ENCODE measurements around the gene SULT2B1.

The SULT2B1 gene

DNA sequence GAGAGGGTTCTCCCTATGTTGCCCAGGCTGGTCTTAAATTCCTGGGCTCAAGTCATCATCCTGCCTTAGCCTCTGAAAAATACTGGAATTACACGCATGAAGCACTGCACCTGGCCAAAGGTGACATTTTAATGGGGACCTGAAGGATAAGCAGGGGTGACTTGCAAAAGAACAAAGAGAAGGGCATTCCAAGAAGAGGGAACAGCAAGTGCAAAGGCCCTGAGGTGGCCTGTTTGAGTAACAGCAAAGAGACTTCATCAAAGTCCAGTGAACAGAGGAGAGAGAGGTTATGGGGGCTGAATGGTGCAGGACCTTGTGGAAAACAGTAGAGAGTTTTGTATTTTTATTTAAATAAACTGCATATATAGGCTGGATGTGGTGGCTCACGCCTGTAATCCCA, 89.9 kb downstream of the SULT2B1 start:
- no peak overlapping the region for H2BK5ac ChIP-seq (ENCODE audit: low read depth, low read length, poor library complexity)
- peaks cover 3% of the 10 kb centered on the region for H3K27me3 ChIP-seq (ENCODE audit: insufficient read depth, low read length)
- no CpG with 5 or more reads among the region's 2 CpGs for WGBS (ENCODE audit: extremely low coverage, insufficient coverage, insufficient read length)
- no peaks in the 10 kb centered on the region for H3K79me1 ChIP-seq (ENCODE audit: low read length)
- H3K4ac ChIP-seq (ENCODE audit: low read depth, low read length): no peak overlapping the region
- no peak for DNase-seq
- H3K4me3 ChIP-seq (ENCODE audit: low read depth, low read length): no peak overlapping the region
- H2AFZ ChIP-seq (ENCODE audit: insufficient read depth, low read length, poor library complexity): no peak overlapping the region
- H3K36me3 ChIP-seq (ENCODE audit: control insufficient read depth in 1 of 2, insufficient read depth in 2 of 2, low read length in 2 of 2): no peaks in the 10 kb centered on the region
- H3K23ac ChIP-seq (ENCODE audit: low read length): no peak overlapping the region
- no peak overlapping the region for H3K18ac ChIP-seq (ENCODE audit: low read length)
- no peaks in the 10 kb centered on the region for H3K79me2 ChIP-seq (ENCODE audit: control insufficient read depth, insufficient read depth, low read length, poor library complexity)
- H3K27ac ChIP-seq (ENCODE audit: low read depth, low read length): no peak overlapping the region
- H2BK120ac ChIP-seq (ENCODE audit: insufficient read depth, low read length, poor library complexity): no peak overlapping the region
- no peak overlapping the region for H3K4me2 ChIP-seq (ENCODE audit: low read length)
- H4K91ac ChIP-seq (ENCODE audit: low read depth, low read length): no peak overlapping the region
- H2AK5ac ChIP-seq (ENCODE audit: low read length): no peak overlapping the region
- H3K9me3 ChIP-seq (ENCODE audit: insufficient read depth, low read depth, low read length): no peaks in the 10 kb centered on the region
- H3K4me1 ChIP-seq (ENCODE audit: control insufficient read depth in 1 of 2, insufficient read depth in 2 of 2, low read length in 2 of 2): peaks cover 8 to 21% of the 10 kb centered on the region in 2 experiments
- H3K14ac ChIP-seq (ENCODE audit: low read length): no peak overlapping the region
- H4K12ac ChIP-seq (ENCODE audit: low read depth, low read length): no peak overlapping the region
- H2BK12ac ChIP-seq (ENCODE audit: low read length): no peak overlapping the region
- H3K9ac ChIP-seq (ENCODE audit: low read length): no peak overlapping the region
- no peak overlapping the region for H4K8ac ChIP-seq (ENCODE audit: low read depth, low read length)

DNA sequence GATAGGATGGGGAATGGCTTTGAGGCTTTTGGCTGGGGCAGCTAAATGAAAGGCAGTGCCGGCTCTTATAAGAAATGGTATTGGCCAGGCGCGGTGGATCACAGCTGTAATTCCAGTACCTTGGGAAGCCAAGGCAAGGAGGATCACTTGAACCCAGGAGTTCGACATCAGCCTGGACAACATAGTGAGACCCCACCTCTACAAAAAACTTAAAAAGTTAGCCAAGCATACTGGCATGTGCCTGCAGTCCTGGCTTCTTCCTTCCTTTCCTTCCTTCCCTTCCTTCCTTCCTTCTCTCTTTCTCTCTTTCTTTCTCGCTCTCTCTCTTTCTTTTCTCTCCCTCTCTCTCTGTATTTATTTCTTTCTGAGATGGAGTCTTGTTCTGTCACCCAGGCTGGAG, 90.9 kb downstream of the SULT2B1 start:
- H3K27ac ChIP-seq (ENCODE audit: low read depth, low read length): no peak overlapping the region
- no peaks in the 10 kb centered on the region for H3K9me3 ChIP-seq (ENCODE audit: insufficient read depth, low read depth, low read length)
- H3K14ac ChIP-seq (ENCODE audit: low read length): no peak overlapping the region
- no peaks in the 10 kb centered on the region for H3K79me2 ChIP-seq (ENCODE audit: control insufficient read depth, insufficient read depth, low read length, poor library complexity)
- no peak for DNase-seq
- WGBS (ENCODE audit: extremely low coverage, insufficient coverage, insufficient read length): no CpG with 5 or more reads among the region's 5 CpGs
- H3K23ac ChIP-seq (ENCODE audit: low read length): no peak overlapping the region
- no peak overlapping the region for H3K9ac ChIP-seq (ENCODE audit: low read length)
- H4K91ac ChIP-seq (ENCODE audit: low read depth, low read length): no peak overlapping the region
- no peaks in the 10 kb centered on the region for H3K79me1 ChIP-seq (ENCODE audit: low read length)
- no peak overlapping the region for H4K8ac ChIP-seq (ENCODE audit: low read depth, low read length)
- H3K4ac ChIP-seq (ENCODE audit: low read depth, low read length): no peak overlapping the region
- H2AK5ac ChIP-seq (ENCODE audit: low read length): no peak overlapping the region
- H3K36me3 ChIP-seq (ENCODE audit: control insufficient read depth in 1 of 2, insufficient read depth in 2 of 2, low read length in 2 of 2): no peaks in the 10 kb centered on the region
- H3K18ac ChIP-seq (ENCODE audit: low read length): no peak overlapping the region
- no peaks in the 10 kb centered on the region for H3K27me3 ChIP-seq (ENCODE audit: insufficient read depth, low read length)
- no peak overlapping the region for H2BK5ac ChIP-seq (ENCODE audit: low read depth, low read length, poor library complexity)
- no peak overlapping the region for H3K4me2 ChIP-seq (ENCODE audit: low read length)
- H2BK12ac ChIP-seq (ENCODE audit: low read length): no peak overlapping the region
- no peak overlapping the region for H3K4me3 ChIP-seq (ENCODE audit: low read depth, low read length)
- H4K12ac ChIP-seq (ENCODE audit: low read depth, low read length): no peak overlapping the region
- no peak overlapping the region for H2AFZ ChIP-seq (ENCODE audit: insufficient read depth, low read length, poor library complexity)
- H3K4me1 ChIP-seq (ENCODE audit: control insufficient read depth in 1 of 2, insufficient read depth in 2 of 2, low read length in 2 of 2): peaks cover 6 to 17% of the 10 kb centered on the region in 2 experiments
- no peak overlapping the region for H2BK120ac ChIP-seq (ENCODE audit: insufficient read depth, low read length, poor library complexity)

GRCh38 chr19:48644355-48644754, 92.4 kb downstream of the SULT2B1 start:
- Histone ChIP-seq H3K4me3 (ENCODE audit: low read depth, low read length) (no peak overlapping the region), H4K91ac (ENCODE audit: low read depth, low read length) (no peak overlapping the region), H3K4me1 (ENCODE audit: control insufficient read depth in 1 of 2, insufficient read depth in 2 of 2, low read length in 2 of 2) (peaks cover 6 to 13% of the 10 kb centered on the region in 2 experiments), H3K18ac (ENCODE audit: low read length) (no peak overlapping the region), H3K27ac (ENCODE audit: low read depth, low read length) (no peak overlapping the region), H4K12ac (ENCODE audit: low read depth, low read length) (no peak overlapping the region), H3K14ac (ENCODE audit: low read length) (no peak overlapping the region), H3K79me2 (ENCODE audit: control insufficient read depth, insufficient read depth, low read length, poor library complexity) (no peaks in the 10 kb centered on the region), H3K27me3 (ENCODE audit: insufficient read depth, low read length) (no peaks in the 10 kb centered on the region), H3K23ac (ENCODE audit: low read length) (no peak overlapping the region), H3K4ac (ENCODE audit: low read depth, low read length) (no peak overlapping the region), H2BK12ac (ENCODE audit: low read length) (no peak overlapping the region), H2BK5ac (ENCODE audit: low read depth, low read length, poor library complexity) (no peak overlapping the region), H2AK5ac (ENCODE audit: low read length) (no peak overlapping the region), H3K79me1 (ENCODE audit: low read length) (no peaks in the 10 kb centered on the region), H3K9ac (ENCODE audit: low read length) (no peak overlapping the region), H4K8ac (ENCODE audit: low read depth, low read length) (no peak overlapping the region), H3K4me2 (ENCODE audit: low read length) (no peak overlapping the region), H2BK120ac (ENCODE audit: insufficient read depth, low read length, poor library complexity) (no peak overlapping the region), H3K9me3 (ENCODE audit: insufficient read depth, low read depth, low read length) (no peaks in the 10 kb centered on the region), H3K36me3 (ENCODE audit: control insufficient read depth in 1 of 2, insufficient read depth in 2 of 2, low read length in 2 of 2) (no peaks in the 10 kb centered on the region), H2AFZ (ENCODE audit: insufficient read depth, low read length, poor library complexity) (no peak overlapping the region)
- no CpG with 5 or more reads among the region's 4 CpGs for WGBS (ENCODE audit: extremely low coverage, insufficient coverage, insufficient read length)
- DNase-seq: no peak

DNA sequence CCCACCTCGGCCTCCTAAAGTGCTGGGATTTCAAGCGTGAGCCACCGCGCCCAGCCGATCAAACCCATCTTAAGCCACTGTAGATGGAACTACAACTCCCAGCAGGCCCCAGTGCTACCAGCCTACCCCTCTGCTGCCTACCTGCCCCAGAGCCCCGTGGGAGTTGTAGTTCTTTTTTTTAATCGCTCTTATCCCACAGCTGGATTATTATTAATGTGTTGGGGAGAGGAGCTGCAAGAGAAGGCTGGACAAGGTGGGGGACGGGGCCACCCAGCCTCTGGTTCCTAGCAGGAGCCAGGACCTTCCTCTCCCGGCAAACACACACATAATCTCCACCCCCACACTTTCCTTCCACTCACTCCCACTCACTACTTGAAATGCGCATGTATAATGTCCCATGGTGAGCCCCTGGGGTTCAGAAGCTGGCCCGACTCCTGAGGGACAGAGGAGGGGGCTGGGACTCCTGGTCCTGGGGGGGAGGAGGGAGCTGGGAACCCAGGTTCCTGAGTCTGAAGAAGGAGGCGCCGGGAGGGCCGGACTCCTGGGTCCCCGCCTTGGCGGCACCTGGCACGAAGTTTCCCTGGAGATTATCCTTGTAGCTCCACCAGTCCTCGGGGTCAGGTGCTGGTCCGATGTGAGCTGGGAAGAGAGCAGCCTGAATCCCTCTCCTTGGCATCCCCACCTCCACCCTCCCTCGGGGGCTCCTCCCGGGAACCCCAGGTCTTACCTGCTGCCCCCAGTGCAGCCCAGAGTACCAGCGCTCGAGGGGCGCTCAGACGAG, 93.1 kb downstream of the SULT2B1 start:
- peak overlapping the region; percentile 90 for H3K4me2 ChIP-seq (ENCODE audit: low read length)
- H3K4me1 ChIP-seq (ENCODE audit: control insufficient read depth in 1 of 2, insufficient read depth in 2 of 2, low read length in 2 of 2): peaks cover 6 to 13% of the 10 kb centered on the region in 2 experiments
- H3K27me3 ChIP-seq (ENCODE audit: insufficient read depth, low read length): no peaks in the 10 kb centered on the region
- no peak overlapping the region for H3K9ac ChIP-seq (ENCODE audit: low read length)
- no peak overlapping the region for H3K23ac ChIP-seq (ENCODE audit: low read length)
- no peak overlapping the region for H4K12ac ChIP-seq (ENCODE audit: low read depth, low read length)
- H3K18ac ChIP-seq (ENCODE audit: low read length): no peak overlapping the region
- H3K14ac ChIP-seq (ENCODE audit: low read length): no peak overlapping the region
- WGBS (ENCODE audit: extremely low coverage, insufficient coverage, insufficient read length): no CpG with 5 or more reads among the region's 25 CpGs
- no peak overlapping the region for H2AK5ac ChIP-seq (ENCODE audit: low read length)
- no peak overlapping the region for H4K91ac ChIP-seq (ENCODE audit: low read depth, low read length)
- H3K79me1 ChIP-seq (ENCODE audit: low read length): no peaks in the 10 kb centered on the region
- H3K27ac ChIP-seq (ENCODE audit: low read depth, low read length): no peak overlapping the region
- H3K9me3 ChIP-seq (ENCODE audit: insufficient read depth, low read depth, low read length): no peaks in the 10 kb centered on the region
- H4K8ac ChIP-seq (ENCODE audit: low read depth, low read length): peak overlapping the region; percentile 59
- no peak overlapping the region for H3K4me3 ChIP-seq (ENCODE audit: low read depth, low read length)
- H3K4ac ChIP-seq (ENCODE audit: low read depth, low read length): no peak overlapping the region
- H2BK5ac ChIP-seq (ENCODE audit: low read depth, low read length, poor library complexity): no peak overlapping the region
- no peak overlapping the region for H2BK120ac ChIP-seq (ENCODE audit: insufficient read depth, low read length, poor library complexity)
- H2BK12ac ChIP-seq (ENCODE audit: low read length): no peak overlapping the region
- peak overlapping the region; percentile 12 for H2AFZ ChIP-seq (ENCODE audit: insufficient read depth, low read length, poor library complexity)
- H3K79me2 ChIP-seq (ENCODE audit: control insufficient read depth, insufficient read depth, low read length, poor library complexity): no peaks in the 10 kb centered on the region
- H3K36me3 ChIP-seq (ENCODE audit: control insufficient read depth in 1 of 2, insufficient read depth in 2 of 2, low read length in 2 of 2): no peaks in the 10 kb centered on the region
- peak; percentile 53 to 71 for DNase-seq

Data from trophoblast cell (in vitro differentiated cells and primary cell).